GM12873 (cell line): ENCODE results near the gene NAA38.
A peak's percentile ranks its signal among the peaks of the same experiment; 100 is the strongest.

Experiments
- CTCF ChIP-seq: IDR thresholded peaks from 2 replicates; pipeline ENCODE4 v1.5.1; 2012; ENCODE audit warnings: low read depth, mild to moderate bottlenecking, moderate library complexity, low read length, control low read depth; ENCODE audit not compliant: insufficient read depth; ENCODE audit errors: missing control alignments

The NAA38 gene

GRCh38 chr17:7841915-7842379 lies 15.4 kb downstream of the NAA38 start:
- TF ChIP-seq CTCF, result peak; percentile 1

GRCh38 chr17:7841396-7841914 lies 15.9 kb downstream of the NAA38 start:
- peak; percentile 5 for TF ChIP-seq CTCF

DNA sequence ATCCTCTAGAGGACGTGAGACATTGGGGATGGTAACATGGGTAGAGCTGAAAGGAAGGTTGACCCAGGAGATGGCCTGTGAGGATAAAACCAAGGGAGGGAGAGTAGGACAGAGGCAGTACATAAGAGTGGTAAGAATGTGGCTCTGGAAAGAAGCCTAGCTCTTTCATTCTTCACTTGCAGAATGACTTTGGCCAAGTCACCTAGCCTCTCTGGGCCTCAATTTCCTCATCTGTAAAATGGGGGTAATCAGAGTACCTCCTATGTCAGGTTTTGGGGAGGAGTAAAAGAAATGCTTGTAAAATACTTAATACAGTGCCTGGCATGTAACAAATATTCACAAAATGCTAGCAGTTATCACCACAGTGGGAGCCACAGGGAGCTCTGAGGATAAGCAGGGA lies 16.5 kb downstream of the NAA38 start:
- no peak for TF ChIP-seq CTCF

DNA sequence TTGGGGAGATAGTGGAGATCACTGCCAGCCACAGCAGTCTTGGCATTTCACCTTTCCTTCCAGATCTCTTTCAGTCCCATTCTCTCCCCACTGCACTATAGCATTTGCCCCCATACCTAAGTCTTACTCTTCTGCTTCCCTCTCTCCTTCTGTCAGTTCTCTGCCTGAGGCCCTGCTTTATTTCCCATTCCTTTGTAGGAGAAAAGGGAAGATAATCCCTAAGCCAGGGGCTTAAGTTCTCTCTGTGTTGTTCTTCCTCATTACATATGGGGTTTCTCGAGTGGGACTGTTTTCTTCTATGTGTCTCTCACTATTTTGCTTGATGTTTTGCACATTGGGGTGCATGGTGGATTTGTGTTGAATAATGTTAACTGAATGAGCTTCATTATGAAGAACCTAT lies 16.9 kb downstream of the NAA38 start:
- no peak for TF ChIP-seq CTCF

DNA sequence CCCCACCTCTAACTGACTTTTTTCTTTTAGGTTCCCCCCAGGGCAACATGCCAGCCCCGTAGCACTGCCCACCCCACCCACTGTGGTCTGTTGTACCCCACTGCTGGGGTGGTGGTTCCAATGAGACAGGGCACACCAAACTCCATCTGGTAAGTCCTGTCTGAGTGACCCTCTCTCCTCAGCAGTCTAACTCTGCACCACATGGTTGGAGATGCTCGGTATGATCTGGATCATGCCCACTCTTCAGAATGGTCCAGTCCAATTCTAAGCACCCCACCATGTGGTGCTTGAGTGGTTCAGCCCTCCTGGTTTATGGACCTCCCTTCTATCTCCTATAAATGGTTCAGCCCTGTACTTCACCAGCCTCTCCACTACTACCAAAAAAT lies 17.5 kb downstream of the NAA38 start:
- no peak for TF ChIP-seq CTCF

DNA sequence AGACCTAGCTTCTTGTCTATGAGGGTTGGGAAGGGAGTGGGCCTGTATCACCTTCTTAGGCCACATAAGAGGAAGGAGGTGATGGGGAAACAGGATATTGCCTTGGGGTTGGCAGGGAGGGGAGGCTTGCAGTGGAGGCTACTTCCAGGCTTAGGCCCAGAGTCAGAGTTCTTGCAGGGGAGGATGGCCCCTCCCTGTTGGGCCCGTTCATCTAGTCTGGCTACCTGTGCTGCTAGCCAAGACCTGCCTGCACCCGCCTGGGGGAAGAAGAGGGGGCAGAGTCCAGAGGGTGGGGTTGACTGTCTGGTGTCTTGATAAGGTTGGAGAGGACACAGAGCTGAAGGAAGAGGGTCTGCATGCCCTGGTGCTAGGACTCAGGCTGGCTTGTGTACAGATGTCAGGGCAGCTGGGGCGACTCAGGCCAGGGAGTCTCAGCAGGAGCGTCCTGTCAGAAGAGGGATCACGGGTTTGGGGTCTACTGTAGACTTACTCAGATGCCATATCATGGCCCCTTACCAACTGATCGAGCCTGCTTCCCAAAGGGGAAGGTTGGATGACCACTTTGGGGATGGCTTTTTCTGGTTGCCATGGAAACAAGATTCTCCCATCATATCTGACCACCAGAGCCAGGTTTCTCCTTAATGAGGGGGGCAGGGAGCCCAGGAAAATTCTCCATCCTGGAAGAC lies 18.0 kb downstream of the NAA38 start:
- TF ChIP-seq CTCF, result no peak

DNA sequence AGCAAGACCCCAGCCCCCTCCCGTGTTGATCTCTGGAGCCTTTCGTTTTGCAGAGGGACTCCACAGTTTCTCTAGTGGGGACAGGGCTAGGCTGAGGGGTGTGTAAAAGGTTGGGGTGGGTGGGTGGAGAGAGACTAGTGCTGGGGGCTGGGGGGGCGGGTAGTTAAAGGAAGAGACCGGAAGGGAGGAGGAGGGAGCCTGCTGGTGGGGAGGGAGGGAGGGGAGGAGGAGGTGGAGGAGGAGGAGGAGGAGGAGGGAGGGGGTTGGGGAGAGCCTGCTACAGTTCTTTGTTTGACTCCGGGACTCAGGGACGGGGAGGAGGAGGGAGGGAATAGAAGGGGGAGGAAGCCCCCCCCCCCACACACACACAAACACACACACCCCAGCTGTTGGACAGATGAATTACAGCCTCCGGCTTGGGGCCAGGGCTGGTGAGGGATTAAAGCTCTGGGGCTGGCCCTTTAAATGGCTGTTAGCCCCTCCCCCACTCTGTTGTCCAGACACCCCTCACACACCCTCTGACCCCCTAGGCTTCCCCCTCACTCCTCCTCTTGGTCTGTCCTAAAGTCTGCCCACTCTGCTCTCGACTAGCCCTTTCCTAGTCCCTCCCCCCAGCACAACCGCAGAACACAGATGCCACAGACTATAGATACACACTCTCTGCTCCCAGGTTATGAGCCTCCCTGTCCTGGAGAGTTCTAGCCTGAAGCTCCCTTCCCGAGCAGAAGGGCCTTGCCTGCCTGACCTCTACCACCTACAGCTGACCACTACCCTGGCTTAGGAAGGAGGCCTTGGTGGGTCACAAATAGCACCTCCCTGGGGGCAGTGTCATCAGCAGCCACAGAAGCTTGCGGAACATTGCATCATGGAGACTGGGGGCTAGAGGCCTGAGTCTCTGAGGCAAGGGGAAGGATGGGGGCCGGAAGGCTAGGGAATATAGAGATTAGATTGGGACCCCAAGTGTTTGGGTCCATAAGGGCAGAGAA lies 19.0 kb downstream of the NAA38 start:
- no peak for TF ChIP-seq CTCF
